GM18505 (cell line): ENCODE measurements around the gene HTD2.
"Not testable (repeated sequence)": the region's sequence is repeated elsewhere in the genome, so short reads cannot be mapped to it uniquely, and the experiment has no call there.

Experiments
- ATAC-seq: cut with Tn5 transposase; IDR thresholded peaks from one replicate; pipeline ENCODE4 v1.9.1; 2021; ENCODE audit not compliant: unreplicated experiment
- POLR2A ChIP-seq: IDR thresholded peaks from 4 replicates; pipeline ENCODE4 v1.6.1; 2011; ENCODE audit warnings: borderline replicate concordance; ENCODE audit not compliant: insufficient read depth, insufficient read length; ENCODE audit errors: extremely low read depth

HTD2 gene

DNA sequence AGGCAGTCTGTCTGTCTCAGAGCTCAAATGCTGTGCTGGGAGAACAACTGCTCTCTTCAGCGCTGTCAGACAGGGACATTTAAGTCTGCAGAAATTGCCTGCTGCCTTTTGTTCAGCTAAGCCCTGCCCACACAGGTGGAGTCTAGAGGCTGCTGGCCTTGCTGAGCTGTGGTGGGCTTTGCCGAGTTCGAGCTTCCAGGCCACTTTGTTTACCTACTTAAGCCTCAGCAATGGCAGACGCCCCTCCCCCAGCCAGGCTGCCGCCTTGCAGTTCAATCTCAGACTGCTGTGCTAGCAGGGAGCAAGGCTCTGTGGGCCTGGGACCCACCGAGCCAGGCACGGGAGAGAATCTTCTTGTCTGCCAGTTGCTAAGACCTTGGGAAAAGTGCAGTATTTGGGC, 25.3 kb upstream of the HTD2 start:
- ATAC-seq, result no peak
- no peak for TF ChIP-seq POLR2A

DNA sequence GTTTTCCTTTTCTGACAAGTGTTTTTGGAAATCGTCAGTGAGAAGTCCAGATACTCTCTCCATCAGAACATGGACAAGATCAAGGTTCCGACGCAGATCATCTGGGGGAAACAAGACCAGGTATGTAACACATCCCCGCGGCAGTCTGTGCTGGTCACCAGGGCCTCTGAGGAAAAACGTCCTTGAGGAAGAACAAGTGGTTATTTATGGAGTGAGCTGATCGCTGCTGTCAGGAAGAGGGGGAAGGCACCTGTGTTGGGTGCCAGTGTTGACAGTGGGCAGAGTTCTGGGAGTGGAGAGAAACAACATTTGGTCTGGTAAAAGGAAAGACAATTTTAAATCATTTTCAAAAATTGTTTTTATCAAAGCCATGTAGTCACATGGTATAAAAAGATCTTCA, 21.0 kb upstream of the HTD2 start:
- ATAC-seq, result no peak
- no peak for TF ChIP-seq POLR2A

DNA sequence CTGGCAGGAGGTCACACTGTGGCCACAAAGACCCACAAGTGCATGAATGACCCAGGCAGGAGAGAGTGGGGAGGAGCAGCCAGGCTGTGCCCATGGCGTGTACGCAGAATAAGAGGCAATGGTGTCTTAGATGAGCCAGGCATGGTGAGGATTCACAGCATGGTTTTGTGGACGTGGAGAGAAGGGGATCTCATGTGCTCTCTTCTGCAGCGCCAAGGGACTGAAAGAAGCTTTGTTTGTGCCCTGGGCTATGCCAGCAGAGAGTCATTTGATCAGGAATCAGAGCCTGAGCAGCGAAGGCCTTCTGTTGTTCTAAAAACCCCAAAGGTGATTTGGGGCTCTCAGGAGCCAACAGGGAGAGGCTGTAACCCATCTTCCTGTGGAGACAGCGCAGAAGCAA, 19.0 kb upstream of the HTD2 start:
- TF ChIP-seq POLR2A, result no peak

DNA sequence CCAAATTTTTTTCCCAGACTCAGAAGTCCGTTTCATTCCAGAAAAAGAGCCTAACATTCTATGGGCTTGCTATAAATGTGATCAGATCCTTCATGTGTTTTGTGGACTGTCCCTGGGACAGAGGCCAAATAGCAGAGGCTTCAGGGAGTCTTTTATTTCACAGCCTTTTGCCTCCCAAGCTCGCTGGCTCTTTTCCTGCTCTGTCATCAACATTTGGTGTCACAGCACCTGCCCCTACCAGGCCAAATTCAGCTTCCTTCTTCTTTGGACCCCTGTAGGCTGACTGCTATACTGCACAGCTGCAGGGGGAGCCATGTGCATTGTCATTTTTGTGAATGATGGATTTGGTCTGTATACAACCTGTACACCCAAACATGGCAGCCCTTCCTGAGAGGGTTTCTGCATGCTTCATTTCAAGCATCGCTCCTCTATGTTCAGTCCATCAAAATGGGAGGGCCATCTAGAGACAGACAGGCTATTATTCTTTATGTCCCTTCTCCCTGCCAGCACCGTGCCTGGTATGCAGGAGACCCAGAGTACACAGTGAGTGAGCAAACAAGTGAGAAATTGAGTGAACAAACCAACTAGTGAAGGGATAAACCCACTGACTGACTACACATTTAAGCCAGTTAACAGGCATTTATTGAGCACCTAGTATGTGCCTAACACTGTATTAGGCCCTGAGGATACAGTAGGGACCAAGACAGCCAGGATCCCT, 18.1 kb upstream of the HTD2 start:
- no peak for ATAC-seq
- no peak for TF ChIP-seq POLR2A

More for the DNA sequence above, 19.0 kb upstream of the HTD2 start:
- no peak for ATAC-seq

DNA sequence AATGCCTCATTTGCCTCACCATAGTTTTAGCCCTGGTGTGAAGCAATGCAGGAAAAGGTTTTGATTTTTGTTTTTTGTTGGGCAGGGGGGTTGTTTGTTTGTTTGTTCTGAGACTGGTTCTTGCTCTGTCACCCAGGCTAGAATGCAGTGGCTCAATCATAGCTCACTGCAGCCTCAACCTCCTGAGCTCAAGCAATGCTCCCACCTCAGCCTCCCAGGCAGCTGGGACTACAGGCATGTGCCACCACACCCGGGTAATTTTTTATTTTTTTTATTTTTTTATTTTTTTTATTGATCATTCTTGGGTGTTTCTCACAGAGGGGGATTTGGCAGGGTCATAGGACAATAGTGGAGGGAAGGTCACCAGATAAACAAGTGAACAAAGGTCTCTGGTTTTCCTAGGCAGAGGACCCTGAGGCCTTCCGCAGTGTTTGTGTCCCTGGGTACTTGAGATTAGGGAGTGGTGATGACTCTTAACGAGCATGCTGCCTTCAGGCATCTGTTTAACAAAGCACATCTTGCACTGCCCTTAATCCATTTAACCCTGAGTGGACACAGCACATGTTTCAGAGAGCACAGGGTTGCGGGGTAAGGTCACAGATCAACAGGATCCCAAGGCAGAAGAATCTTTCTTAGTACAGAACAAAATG, 17.2 kb upstream of the HTD2 start:
- not testable (repeated sequence) for ATAC-seq

DNA sequence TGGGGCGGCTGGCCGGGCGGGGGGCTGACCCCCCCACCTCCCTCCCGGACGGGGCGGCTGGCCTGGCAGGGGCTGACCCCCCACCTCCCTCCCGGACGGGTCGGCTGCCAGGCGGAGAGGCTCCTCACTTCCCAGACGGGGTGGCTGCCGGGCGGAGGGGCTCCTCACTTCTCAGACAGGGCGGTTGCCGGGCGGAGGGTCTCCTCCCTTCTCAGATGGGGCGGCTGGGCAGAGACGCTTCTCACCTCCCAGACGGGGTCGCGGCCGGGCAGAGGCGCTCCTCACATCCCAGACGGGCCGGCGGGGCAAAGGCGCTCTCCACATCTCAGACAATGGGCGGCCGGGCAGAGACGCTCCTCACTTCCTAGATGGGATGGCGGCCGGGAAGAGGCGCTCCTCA, 15.9 kb upstream of the HTD2 start:
- ATAC-seq, result not testable (repeated sequence)

DNA sequence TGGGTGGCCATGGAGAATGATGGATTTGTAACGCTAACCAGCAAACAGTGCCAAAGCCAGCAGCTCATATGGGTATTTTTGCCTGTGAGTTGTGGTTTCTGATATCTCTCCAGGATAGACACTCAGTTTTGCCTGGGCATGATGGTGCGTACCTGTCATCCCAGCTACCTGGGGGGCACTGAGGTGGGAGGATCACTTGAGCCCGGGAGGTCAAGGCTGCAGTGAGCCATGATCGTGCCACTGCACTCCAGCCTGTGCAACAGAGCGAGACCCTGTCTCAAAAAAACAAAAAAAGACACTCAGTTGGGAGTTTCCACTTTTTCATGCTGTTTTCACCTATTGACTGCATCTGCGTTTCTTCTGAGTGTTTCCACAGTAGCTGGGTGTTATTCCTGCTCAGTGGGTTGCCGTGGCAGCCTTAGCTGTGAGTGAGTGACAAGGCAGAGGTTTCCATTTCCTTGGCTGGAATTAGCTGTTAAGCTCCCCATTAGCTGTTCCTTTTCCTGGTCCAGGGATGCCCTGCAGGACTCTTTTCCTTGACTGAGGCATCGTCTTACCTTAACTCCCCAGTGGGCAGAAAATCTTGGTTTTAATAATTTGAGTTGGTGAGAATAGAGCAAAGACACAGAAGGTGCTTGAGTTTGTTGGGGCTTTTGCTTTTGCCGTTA, 14.5 kb upstream of the HTD2 start:
- no peak for TF ChIP-seq POLR2A
- no peak for ATAC-seq

DNA sequence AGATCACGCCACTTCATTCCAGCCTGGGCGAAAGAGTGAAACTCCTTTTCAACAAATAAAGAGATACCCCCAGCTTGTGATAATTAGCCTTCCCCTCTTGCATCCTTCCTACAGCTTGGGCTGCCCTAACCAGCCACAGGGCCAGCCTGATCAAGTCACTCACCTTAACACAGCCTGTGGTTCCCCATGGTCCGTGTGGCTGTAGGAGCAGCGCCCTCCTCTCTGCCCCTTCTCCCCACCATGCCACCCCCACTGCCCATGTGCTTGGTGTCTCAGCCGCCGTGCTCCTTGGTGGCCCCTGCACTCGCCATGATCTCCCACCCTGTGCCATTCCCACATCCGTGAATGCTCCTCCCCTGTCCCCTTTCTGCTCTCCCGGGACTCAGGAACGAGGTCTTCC, 13.5 kb upstream of the HTD2 start:
- no peak for ATAC-seq
- no peak for TF ChIP-seq POLR2A

DNA sequence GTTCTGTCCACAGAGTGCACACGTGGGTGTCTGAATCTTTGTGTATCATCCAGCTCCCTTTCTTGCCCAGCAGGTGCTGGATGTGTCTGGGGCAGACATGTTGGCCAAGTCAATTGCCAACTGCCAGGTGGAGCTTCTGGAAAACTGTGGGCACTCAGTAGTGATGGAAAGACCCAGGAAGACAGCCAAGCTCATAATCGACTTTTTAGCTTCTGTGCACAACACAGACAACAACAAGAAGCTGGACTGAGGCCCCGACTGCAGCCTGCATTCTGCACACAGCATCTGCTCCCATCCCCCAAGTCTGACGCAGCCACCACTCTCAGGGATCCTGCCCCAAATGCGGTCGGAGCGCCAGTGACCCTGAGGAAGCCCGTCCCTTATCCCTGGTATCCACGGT, 12.8 kb upstream of the HTD2 start:
- ATAC-seq, result no peak
- no peak for TF ChIP-seq POLR2A

DNA sequence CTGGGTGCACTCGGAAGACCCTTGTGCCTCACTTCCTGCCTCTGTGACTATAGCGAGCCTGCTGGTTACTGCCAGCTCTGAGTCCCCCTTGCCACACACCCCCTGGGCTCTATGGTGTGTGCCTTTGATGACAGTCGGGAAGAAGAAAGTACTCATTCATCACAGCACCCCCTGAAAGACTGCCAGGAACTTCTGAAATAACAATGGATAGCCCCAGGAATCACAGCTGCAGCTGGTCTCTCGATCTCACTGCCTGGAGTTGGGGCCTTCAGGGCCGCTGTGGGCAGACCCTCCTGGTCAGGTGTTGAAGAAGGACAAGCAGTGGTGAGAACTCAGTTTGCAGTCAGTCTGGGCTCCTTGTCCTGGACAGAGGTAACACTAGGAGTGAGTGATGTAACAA, 10.1 kb upstream of the HTD2 start:
- no peak for ATAC-seq

DNA sequence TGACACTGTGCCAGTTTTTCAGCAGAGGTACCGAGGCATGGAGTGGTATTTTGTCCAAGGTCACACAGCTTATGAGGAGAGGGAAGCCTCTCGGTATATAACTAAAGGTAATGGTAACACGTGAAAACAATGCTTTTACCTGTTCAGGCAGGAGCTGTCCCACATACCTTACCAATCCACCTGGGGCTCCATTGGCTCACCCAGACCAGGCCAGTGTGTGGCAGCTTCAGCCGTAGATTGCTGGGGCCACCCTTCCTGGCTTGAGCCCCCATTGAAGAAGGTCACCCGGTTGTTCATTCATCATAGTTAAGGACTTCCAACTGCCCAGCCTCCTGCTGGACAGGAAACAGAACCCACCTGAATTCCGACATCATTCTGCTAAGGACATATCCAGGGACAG, 9.5 kb upstream of the HTD2 start:
- no peak for ATAC-seq
- no peak for TF ChIP-seq POLR2A

More for the DNA sequence above, 10.1 kb upstream of the HTD2 start:
- no peak for TF ChIP-seq POLR2A

DNA sequence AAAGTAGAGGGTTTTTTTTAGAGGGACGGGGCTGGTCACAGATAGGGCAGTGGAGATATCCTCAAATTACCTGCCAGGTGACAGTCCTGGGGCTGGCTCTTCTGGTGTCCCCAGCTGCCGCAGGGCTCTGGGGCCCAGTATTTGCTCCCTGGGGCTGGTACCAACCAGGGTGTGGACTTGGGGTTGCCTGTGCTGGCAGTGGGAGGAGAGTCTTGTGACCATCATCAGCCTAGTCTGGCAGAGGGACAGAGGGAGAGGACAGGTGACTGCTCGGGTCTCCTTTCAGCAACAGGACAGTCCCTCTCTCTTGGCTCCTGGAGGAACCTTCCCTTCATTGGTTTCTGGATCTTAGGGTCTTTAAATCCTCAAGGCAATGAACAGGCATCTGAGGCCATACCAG, 8.1 kb upstream of the HTD2 start:
- no peak for ATAC-seq
- no peak for TF ChIP-seq POLR2A

DNA sequence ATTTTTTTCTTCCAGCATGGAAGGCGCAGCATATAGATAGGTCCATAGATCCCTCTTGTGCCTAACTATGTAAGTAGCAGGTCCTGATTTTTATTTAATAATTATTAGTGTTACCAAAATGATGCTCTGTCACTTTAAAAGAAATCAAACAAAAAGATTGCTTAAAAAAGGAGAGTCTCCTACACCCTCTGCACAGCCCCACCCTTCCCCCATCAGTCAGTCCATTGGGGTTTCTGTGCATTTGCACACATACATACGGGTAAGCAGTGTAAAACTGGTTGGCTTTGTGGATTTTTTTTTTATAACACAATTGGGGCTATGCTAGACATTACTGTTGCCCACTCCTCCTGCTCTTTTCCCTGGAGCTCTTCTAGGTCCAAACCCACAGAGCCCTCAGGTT, 7.2 kb upstream of the HTD2 start:
- no peak for ATAC-seq
- TF ChIP-seq POLR2A, result no peak

DNA sequence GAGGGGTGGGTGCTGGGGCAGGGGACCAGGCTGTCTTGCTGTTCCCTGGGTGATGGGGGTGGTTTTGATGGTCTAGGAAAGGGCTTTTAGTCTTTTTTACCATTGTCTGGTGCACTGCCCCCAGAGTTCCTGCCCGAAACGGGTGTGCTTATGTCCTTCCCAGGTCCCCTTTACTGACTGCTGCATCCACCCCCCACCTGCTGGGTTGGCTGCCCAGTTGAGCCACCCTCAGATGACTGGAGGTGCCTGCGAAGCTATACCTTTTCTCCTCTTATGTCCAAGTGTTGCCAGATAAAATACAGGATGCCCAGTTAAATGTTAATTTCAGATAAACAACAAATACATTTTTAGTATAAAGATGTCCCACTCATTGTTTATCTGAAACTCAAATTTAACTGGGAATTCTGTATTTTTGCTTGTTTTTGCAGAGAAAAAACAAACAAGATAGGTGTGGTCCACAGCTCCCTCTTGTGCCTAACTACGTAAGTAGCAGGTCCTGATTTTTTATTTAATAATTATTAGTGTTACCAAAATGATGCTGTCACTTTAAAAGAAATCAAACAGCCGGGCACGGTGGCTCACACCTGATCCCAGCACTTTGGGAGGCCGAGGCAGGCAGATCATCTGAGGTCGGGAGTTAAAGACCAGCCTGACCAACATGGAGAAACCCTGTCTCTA, 6.3 kb upstream of the HTD2 start:
- no peak for ATAC-seq
- no peak for TF ChIP-seq POLR2A

DNA sequence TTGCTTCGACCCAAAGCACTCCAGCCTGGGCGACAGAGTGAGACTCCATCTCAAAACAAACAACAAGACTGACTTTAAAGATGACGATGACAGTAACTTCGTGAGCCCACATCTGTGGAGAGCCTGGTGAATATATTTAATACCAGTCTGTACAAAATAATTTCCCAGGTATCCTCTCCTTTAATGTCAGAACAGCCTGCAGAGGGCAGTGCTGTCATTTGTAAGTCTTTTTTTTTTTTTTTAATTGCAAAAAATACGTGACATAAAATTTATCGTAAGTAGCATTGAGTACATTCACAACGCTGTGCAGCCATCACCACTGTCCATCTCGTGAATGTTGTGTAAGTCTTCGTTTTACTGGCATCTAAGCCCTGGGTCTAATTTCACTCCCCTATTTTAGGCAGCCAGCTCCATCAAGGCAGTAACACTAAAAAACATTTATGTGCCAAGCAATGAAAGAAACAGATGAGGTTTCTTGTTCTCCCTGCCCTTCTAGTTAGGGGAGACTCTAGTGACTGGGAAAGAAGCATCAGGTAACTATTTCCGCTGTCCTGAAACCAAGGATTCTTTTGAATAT, 1.4 kb downstream of the HTD2 start:
- ATAC-seq, result no peak
- no peak for TF ChIP-seq POLR2A
